ENCODE data around the gene FSTL3. TPM values are rescaled to one million over a fixed set of nuclear protein-coding genes. Genes with fewer than 3 reads are reported as not detected.

FSTL3 gene
- total RNA-seq, 3 donors from 2014 or later (not counting 1 experiment from before 2014, with no cell fraction given): 1.5 to 1.9 (median 1.5) TPM

GRCh38 chr19:682678-683320 lies 6.6 kb downstream of the FSTL3 start:
- no peak for TF ChIP-seq CTCF (IDR thresholded peaks at IDR 0.05)
- WGBS (ENCODE audit: insufficient coverage): 89% methylated on average over 25 of the region's 25 CpGs
- Mint-ChIP-seq H3K27me3 (ENCODE audit: low read depth in 2 of 2) (no peaks in the 10 kb centered on the region), H3K4me1 (peaks cover 5 to 13% of the 10 kb centered on the region in 2 donors), H3K36me3 (no peaks in the 10 kb centered on the region), H3K9me3 (no peaks in the 10 kb centered on the region), H3K4me3 (no peak overlapping the region), H3K27ac (no peak overlapping the region)
- H3K4me3 ChIP-seq (ENCODE audit: low read length): no peak overlapping the region
- ATAC-seq: no peak
- peaks cover 2% of the 10 kb centered on the region for H3K27me3 ChIP-seq (ENCODE audit: control insufficient read depth, insufficient read depth, low read length)
- H3K36me3 ChIP-seq (ENCODE audit: control insufficient read depth, insufficient read depth, low read length): no peaks in the 10 kb centered on the region
- H3K9me3 ChIP-seq (ENCODE audit: control insufficient read depth, insufficient read depth, low read length): no peaks in the 10 kb centered on the region
- intact Hi-C loops (cut with micrococcal nuclease): no loop called here
- peaks cover 23% of the 10 kb centered on the region for H3K4me1 ChIP-seq (ENCODE audit: control insufficient read depth, insufficient read depth, low read length)
- no peak overlapping the region for H3K27ac ChIP-seq (ENCODE audit: low read length)
- DNase-seq: no peak

- no peak overlapping the region for H3K4me3 Mint-ChIP-seq
- intact Hi-C loops (cut with micrococcal nuclease): no loop called here
- no peaks in the 10 kb centered on the region for H3K36me3 Mint-ChIP-seq
- no peaks in the 10 kb centered on the region for H3K27me3 Mint-ChIP-seq (ENCODE audit: low read depth in 2 of 2)
- DNase-seq (no peak), ATAC-seq (no peak)
- H3K27ac Mint-ChIP-seq: no peak overlapping the region
- Histone ChIP-seq H3K27me3 (ENCODE audit: control insufficient read depth, insufficient read depth, low read length) (no peaks in the 10 kb centered on the region), H3K9me3 (ENCODE audit: control insufficient read depth, insufficient read depth, low read length) (no peaks in the 10 kb centered on the region), H3K36me3 (ENCODE audit: control insufficient read depth, insufficient read depth, low read length) (no peaks in the 10 kb centered on the region), H3K27ac (ENCODE audit: low read length) (no peak overlapping the region), H3K4me1 (ENCODE audit: control insufficient read depth, insufficient read depth, low read length) (peaks cover 13% of the 10 kb centered on the region), H3K4me3 (ENCODE audit: low read length) (no peak overlapping the region)
- peaks cover 5 to 18% of the 10 kb centered on the region in 2 donors for H3K4me1 Mint-ChIP-seq
- no peaks in the 10 kb centered on the region for H3K9me3 Mint-ChIP-seq
- WGBS (ENCODE audit: insufficient coverage): 94% methylated on average over 31 of the region's 31 CpGs
- TF ChIP-seq CTCF (IDR thresholded peaks at IDR 0.05): no peak
These were observed 9.3 kb downstream of the FSTL3 start for GRCh38 chr19:685454-685931.

- ATAC-seq (no peak), DNase-seq (no peak)
- Mint-ChIP-seq H3K27me3 (ENCODE audit: low read depth in 2 of 2) (no peaks in the 10 kb centered on the region), H3K36me3 (no peaks in the 10 kb centered on the region), H3K9me3 (no peaks in the 10 kb centered on the region), H3K4me3 (no peak overlapping the region), H3K4me1 (peaks cover 0 to 6% of the 10 kb centered on the region in 2 donors), H3K27ac (no peak overlapping the region)
- Histone ChIP-seq H3K4me3 (ENCODE audit: low read length) (no peak overlapping the region), H3K4me1 (ENCODE audit: control insufficient read depth, insufficient read depth, low read length) (peaks cover 2% of the 10 kb centered on the region), H3K27me3 (ENCODE audit: control insufficient read depth, insufficient read depth, low read length) (no peaks in the 10 kb centered on the region), H3K27ac (ENCODE audit: low read length) (no peak overlapping the region), H3K9me3 (ENCODE audit: control insufficient read depth, insufficient read depth, low read length) (no peaks in the 10 kb centered on the region), H3K36me3 (ENCODE audit: control insufficient read depth, insufficient read depth, low read length) (no peaks in the 10 kb centered on the region)
- TF ChIP-seq CTCF (IDR thresholded peaks at IDR 0.05): no peak
- 82% methylated on average over 17 of the region's 17 CpGs for WGBS (ENCODE audit: insufficient coverage)
- intact Hi-C loops (cut with micrococcal nuclease): no loop called here
These were observed 10.6 kb downstream of the FSTL3 start for GRCh38 chr19:686589-687297.

Measured in natural killer cell (primary cell).